Endothelial cell of umbilical vein (primary cell): ENCODE data around the gene CDKN2B-AS1. TPM values are rescaled to one million over a fixed set of nuclear protein-coding genes. Genes with fewer than 3 reads are reported as not detected.

ENCODE experiments used
- BruUV-seq: library from RNA; stranded (reverse); fragments of 400-500 nt; replicated peaks from 2 replicates; lab custom pipeline; 2021; lab: Mats Ljungman, UMichigan
- CTCF ChIA-PET: fragments of 300-600, 350-600 bp; sonication (Branson Sonifier 250); formaldehyde crosslinking; loops from one replicate; lab custom pipeline; 2021; ENCODE audit warnings: antibody characterized with exemption, inconsistent platforms; lab: Charles Lee
- POLR2A ChIA-PET: fragments of 300-600, 350-600 bp; sonication (Branson Sonifier 250); formaldehyde crosslinking; loops from one replicate; lab custom pipeline; 2021; ENCODE audit warnings: antibody characterized with exemption, inconsistent platforms; lab: Charles Lee
- DNase-seq: peaks from one replicate; pipeline ENCODE4 v3.0.0-alpha.2; 2011; ENCODE audit warnings: low read depth, low spot score
- FAIRE-seq: peaks from 2 replicates; lab custom pipeline; 2011; peaks lifted over from hg19 to GRCh38; lab: Jason Lieb, UNC
- H2AFZ ChIP-seq: 2 replicates; pipeline ENCODE4 v1.6.0; 2012; ENCODE audit warnings: low read depth, low read length, control low read depth, inconsistent platforms
- H3K27ac ChIP-seq: 2 replicates; pipeline ENCODE4 v1.5.1; 2011; ENCODE audit warnings: low read depth, mild to moderate bottlenecking, control low read depth, low read length, moderate library complexity; ENCODE audit not compliant: insufficient read depth
- H3K27me3 ChIP-seq, 2 experiments: 2 replicates each; pipeline versions ENCODE4 v1.6.0 to v1.6.1; 2011; ENCODE audit warnings: low read length in 2 of 2, mixed read lengths in 1 of 2; ENCODE audit not compliant: control insufficient read depth in 2 of 2, insufficient read depth in 2 of 2
- H3K36me3 ChIP-seq, 2 experiments: 2 replicates in 1 of 2; 3 replicates in 1 of 2; pipeline ENCODE4 v1.5.1; 2011; ENCODE audit warnings: low read length in 2 of 2, mild to moderate bottlenecking in 1 of 2, moderate library complexity in 1 of 2; ENCODE audit not compliant: control insufficient read depth in 2 of 2, insufficient read depth in 2 of 2; ENCODE audit errors: extremely low read depth in 1 of 2
- H3K4me1 ChIP-seq: 3 replicates; pipeline ENCODE4 v1.5.1; 2011; ENCODE audit warnings: mild to moderate bottlenecking, low read length; ENCODE audit not compliant: control insufficient read depth, insufficient read depth; ENCODE audit errors: extremely low read depth
- H3K4me2 ChIP-seq: 2 replicates; pipeline ENCODE4 v1.6.1; 2011; ENCODE audit warnings: low read length, control low read depth, mixed read lengths; ENCODE audit not compliant: insufficient read depth
- H3K4me3 ChIP-seq, 3 experiments: fragments of 200-600 bp in 1 of 3; sonication (generic), shearing (Covaris generic) in 1 of 3; replicated peaks in 1 of 3; 2 replicates each; pipeline ENCODE4 v1.5.1; 2011 to 2016; ENCODE audit warnings: control low read depth in 3 of 3, low read length in 3 of 3, mild to moderate bottlenecking in 2 of 3, inconsistent platforms in 1 of 3, low read depth in 1 of 3, moderate library complexity in 1 of 3; ENCODE audit not compliant: insufficient read depth in 1 of 3
- H3K79me2 ChIP-seq: 2 replicates; pipeline ENCODE4 v1.6.0; 2012; ENCODE audit warnings: low read length, inconsistent platforms; ENCODE audit not compliant: control insufficient read depth, insufficient read depth
- H3K9ac ChIP-seq: replicated peaks from 2 replicates; pipeline ENCODE3; 2011; ENCODE audit warnings: low read length, control low read depth; ENCODE audit not compliant: insufficient read depth; ENCODE audit errors: extremely low read depth
- H3K9me1 ChIP-seq: replicated peaks from 3 replicates; pipeline ENCODE4 v1.6.0; 2011; ENCODE audit warnings: mild to moderate bottlenecking, low read length; ENCODE audit not compliant: control insufficient read depth, insufficient read depth; ENCODE audit errors: extremely low read depth
- H3K9me3 ChIP-seq: replicated peaks from 2 replicates; pipeline ENCODE4 v1.5.1; 2012; ENCODE audit warnings: low read length, inconsistent platforms; ENCODE audit not compliant: control insufficient read depth, insufficient read depth
- H4K20me1 ChIP-seq: replicated peaks from 2 replicates; pipeline ENCODE3; 2011; ENCODE audit warnings: mild to moderate bottlenecking, low read length; ENCODE audit not compliant: control insufficient read depth, insufficient read depth; ENCODE audit errors: extremely low read depth
- EZH2 ChIP-seq: IDR thresholded peaks from 2 replicates; pipeline ENCODE4 v1.6.1; 2012; ENCODE audit warnings: borderline replicate concordance, low read depth, mild to moderate bottlenecking, moderate library complexity, low read length, inconsistent platforms; ENCODE audit not compliant: severe bottlenecking
- GATA2 ChIP-seq: IDR thresholded peaks from 2 replicates; pipeline ENCODE4 v1.7.0; 2011; ENCODE audit warnings: low read depth, mild to moderate bottlenecking, moderate library complexity, mixed read lengths, low read length; ENCODE audit not compliant: insufficient read length, insufficient read depth
- MAX ChIP-seq: IDR thresholded peaks from 2 replicates; pipeline ENCODE4 v1.6.1; 2011; ENCODE audit not compliant: insufficient read depth, insufficient read length
- dilution Hi-C: fragments of 300-500 bp; cut with MboI; formaldehyde crosslinking; loops from one replicate; pipeline ENCODE4 v1.15.0; 2019; ENCODE audit warnings: low sequenced_read_pairs; ENCODE audit not compliant: extremely low pct_ligation_motif_present
- intact Hi-C: fragments of 100-400 bp; cut with micrococcal nuclease; formaldehyde crosslinking; loops from one replicate; pipeline ENCODE4 v1.10.0; 2022
- polyA plus RNA-seq, 4 experiments: library from polyadenylated mRNA; depleted of rRNA in 3 of 4; stranded (reverse) in 3 of 4; unstranded in 1 of 4; fragments of >200 nt; gene quantifications; 2 replicates each; pipeline versions ENCODE4 v1.2.1 to v1.2.3, GENCODE V29; 2011 to 2012; ENCODE audit warnings: missing spikeins in 1 of 4
- total RNA-seq: library from RNA; stranded (reverse); gene quantifications from 2 replicates; pipeline ENCODE4 v1.2.3, GENCODE V29; 2021

CDKN2B-AS1 gene
- total and polyA plus RNA-seq, 2 donors (not counting 3 experiments of a cell fraction or from before 2014, with no cell fraction given) = 0.44 to 1.9 TPM

GRCh38 chr9:21969011-21969940 is 25.3 kb upstream of the CDKN2B-AS1 start:
- FAIRE-seq (no peak), DNase-seq (no peak)
- ChIA-PET CTCF (interaction anchor here (0.9 to 4.7 kb wide), 14 partner anchors 8 to 275 kb away, joined by 3 to 47 read pairs (median 5); partner anchors contain the start of gene CDKN2B), POLR2A (interaction anchor here (0.6 to 0.7 kb wide), 3 partner anchors 54 to 533 kb away, joined by 3 to 11 read pairs (median 6); no protein-coding TSS in a partner anchor)
- Histone ChIP-seq H3K27ac (no peak overlapping the region), H3K4me2 (no peak overlapping the region), H3K9me1 (no peaks in the 10 kb centered on the region), H3K4me3 (no peak overlapping the region), H3K9ac (no peak overlapping the region), H3K36me3 (no peaks in the 10 kb centered on the region), H3K9me3 (no peaks in the 10 kb centered on the region), H3K4me1 (peaks cover 35% of the 10 kb centered on the region), H3K27me3 (peaks cover 70 to 98% of the 10 kb centered on the region in 2 experiments), H3K79me2 (no peaks in the 10 kb centered on the region), H2AFZ (no peak overlapping the region), H4K20me1 (peaks cover 2% of the 10 kb centered on the region)
- no TSS peak for BruUV-seq
- TF ChIP-seq MAX = no peak
- TF ChIP-seq EZH2 = peak; percentile 79
- TF ChIP-seq GATA2 = peak; percentile 52
- intact Hi-C loops (loop anchor here (2.0 kb wide), 1 partner anchor 40 kb away; the partner anchor contains the start of gene CDKN2B), dilution Hi-C loops (no loop called here)
